C4-2B (cell line): ENCODE data around the gene CTDSP2.

ENCODE experiments used
- ZFX ChIP-seq: fragments of 450-650 bp; IDR thresholded peaks from 2 replicates; pipeline ENCODE4 v1.6.1; 2017
- TF ChIP-seq, protein P1 (sequence below): fragments of 450-650 bp; conservative IDR thresholded peaks from 2 replicates; pipeline ENCODE4 v1.5.1; 2017; ENCODE audit warnings: mild to moderate bottlenecking

DNA sequence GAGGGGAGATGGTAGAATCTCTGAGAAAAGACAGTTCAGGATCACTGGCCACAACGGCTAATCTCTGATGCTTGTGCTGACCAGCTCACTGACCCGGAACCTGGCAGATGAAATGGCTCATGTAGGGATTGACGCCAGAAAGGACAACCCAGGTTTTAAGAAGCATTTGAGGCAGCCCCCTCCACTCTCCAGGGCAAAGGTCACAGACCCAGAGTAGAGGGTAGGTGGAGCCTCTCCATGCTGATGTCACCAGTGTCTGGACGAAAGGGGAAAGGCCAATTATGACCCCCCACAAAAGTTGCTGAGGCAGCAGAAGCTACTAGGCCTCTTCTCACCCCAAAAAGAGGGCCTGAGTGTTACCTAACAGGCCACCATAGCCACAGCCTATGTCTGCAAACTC lies 75.8 kb downstream of the CTDSP2 start:
- TF ChIP-seq, protein P1, sequence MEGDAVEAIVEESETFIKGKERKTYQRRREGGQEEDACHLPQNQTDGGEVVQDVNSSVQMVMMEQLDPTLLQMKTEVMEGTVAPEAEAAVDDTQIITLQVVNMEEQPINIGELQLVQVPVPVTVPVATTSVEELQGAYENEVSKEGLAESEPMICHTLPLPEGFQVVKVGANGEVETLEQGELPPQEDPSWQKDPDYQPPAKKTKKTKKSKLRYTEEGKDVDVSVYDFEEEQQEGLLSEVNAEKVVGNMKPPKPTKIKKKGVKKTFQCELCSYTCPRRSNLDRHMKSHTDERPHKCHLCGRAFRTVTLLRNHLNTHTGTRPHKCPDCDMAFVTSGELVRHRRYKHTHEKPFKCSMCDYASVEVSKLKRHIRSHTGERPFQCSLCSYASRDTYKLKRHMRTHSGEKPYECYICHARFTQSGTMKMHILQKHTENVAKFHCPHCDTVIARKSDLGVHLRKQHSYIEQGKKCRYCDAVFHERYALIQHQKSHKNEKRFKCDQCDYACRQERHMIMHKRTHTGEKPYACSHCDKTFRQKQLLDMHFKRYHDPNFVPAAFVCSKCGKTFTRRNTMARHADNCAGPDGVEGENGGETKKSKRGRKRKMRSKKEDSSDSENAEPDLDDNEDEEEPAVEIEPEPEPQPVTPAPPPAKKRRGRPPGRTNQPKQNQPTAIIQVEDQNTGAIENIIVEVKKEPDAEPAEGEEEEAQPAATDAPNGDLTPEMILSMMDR = no peak
- TF ChIP-seq ZFX = no peak
